Calu3 (cell line): Measurements from ENCODE around the gene ROBO4. TPM values are rescaled to one million over a fixed set of nuclear protein-coding genes. Genes with fewer than 3 reads are reported as not detected.

Experiments
- BruUV-seq: library from RNA; stranded (reverse); fragments of 400-500 nt; replicated peaks from 2 replicates; lab custom pipeline; 2021; lab: Mats Ljungman, UMichigan
- CTCF ChIA-PET: fragments of 300-600 bp; sonication (Branson Sonifier 250); formaldehyde crosslinking; loops from one replicate; lab custom pipeline; 2022; ENCODE audit warnings: antibody characterized with exemption; lab: Charles Lee
- DNase-seq: peaks from one replicate; pipeline ENCODE4 v3.0.0; 2022
- H3K27ac Mint-ChIP-seq: one replicate; pipeline ENCODE4 v1.8.0; 2022; ENCODE audit warnings: mixed read lengths; ENCODE audit not compliant: unreplicated experiment
- H3K27me3 Mint-ChIP-seq: one replicate; pipeline ENCODE4 v1.8.0; 2022; ENCODE audit warnings: mixed read lengths; ENCODE audit not compliant: unreplicated experiment
- H3K36me3 Mint-ChIP-seq: one replicate; pipeline ENCODE4 v1.8.0; 2022; ENCODE audit warnings: mild to moderate bottlenecking, moderate library complexity, mixed read lengths; ENCODE audit not compliant: insufficient read depth, unreplicated experiment
- H3K4me1 Mint-ChIP-seq: one replicate; pipeline ENCODE4 v1.8.0; 2022; ENCODE audit warnings: mild to moderate bottlenecking, low read depth, mixed read lengths; ENCODE audit not compliant: unreplicated experiment
- H3K4me3 Mint-ChIP-seq: one replicate; pipeline ENCODE4 v1.8.0; 2022; ENCODE audit warnings: mild to moderate bottlenecking, low read depth, moderate library complexity, mixed read lengths; ENCODE audit not compliant: unreplicated experiment
- H3K9me3 Mint-ChIP-seq: one replicate; pipeline ENCODE4 v1.8.0; 2022; ENCODE audit warnings: low read depth, mixed read lengths; ENCODE audit not compliant: unreplicated experiment
- intact Hi-C: fragments of 100-400 bp; cut with micrococcal nuclease; formaldehyde crosslinking; loops from one replicate; pipeline ENCODE4 v1.10.0; 2022; ENCODE audit not compliant: unreplicated experiment
- total RNA-seq: library from RNA; stranded (reverse); gene quantifications from 2 replicates; pipeline ENCODE4 v1.2.3, GENCODE V29; 2022
- TF ChIP-seq, protein P1 (sequence below): fragments of 200-600 bp; IDR thresholded peaks from one replicate; pipeline ENCODE4 v1.8.0; 2022; ENCODE audit warnings: antibody characterized with exemption; ENCODE audit not compliant: unreplicated experiment

ROBO4 gene
- total RNA-seq, 1 experiment from 2014 or later: not detected

DNA sequence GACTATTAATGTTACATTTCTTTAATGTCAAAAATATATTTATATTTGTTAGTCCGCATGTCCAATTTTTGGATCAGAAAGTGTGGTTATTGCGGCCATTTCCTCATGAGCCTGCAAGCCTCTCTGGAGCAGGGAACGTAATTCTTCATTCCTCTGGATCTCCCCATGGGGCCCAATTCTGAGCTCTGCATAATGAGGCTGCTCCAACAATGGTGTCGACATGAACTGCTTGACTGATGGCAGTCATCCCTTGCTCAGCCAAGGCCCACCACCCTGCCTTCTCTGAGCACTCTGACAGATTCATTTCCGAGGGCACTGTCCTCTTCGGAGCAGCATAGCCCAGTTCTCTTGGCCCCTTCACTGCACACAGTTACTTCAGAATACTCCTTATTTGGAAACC, 41.3 kb upstream of the ROBO4 start:
- Mint-ChIP-seq H3K4me1 (no peaks in the 10 kb centered on the region), H3K36me3 (no peaks in the 10 kb centered on the region), H3K27ac (no peak overlapping the region), H3K9me3 (no peaks in the 10 kb centered on the region), H3K4me3 (no peak overlapping the region), H3K27me3 (peaks cover 35% of the 10 kb centered on the region)
- CTCF ChIA-PET: no interaction called here
- DNase-seq: no peak
- TF ChIP-seq, protein P1, sequence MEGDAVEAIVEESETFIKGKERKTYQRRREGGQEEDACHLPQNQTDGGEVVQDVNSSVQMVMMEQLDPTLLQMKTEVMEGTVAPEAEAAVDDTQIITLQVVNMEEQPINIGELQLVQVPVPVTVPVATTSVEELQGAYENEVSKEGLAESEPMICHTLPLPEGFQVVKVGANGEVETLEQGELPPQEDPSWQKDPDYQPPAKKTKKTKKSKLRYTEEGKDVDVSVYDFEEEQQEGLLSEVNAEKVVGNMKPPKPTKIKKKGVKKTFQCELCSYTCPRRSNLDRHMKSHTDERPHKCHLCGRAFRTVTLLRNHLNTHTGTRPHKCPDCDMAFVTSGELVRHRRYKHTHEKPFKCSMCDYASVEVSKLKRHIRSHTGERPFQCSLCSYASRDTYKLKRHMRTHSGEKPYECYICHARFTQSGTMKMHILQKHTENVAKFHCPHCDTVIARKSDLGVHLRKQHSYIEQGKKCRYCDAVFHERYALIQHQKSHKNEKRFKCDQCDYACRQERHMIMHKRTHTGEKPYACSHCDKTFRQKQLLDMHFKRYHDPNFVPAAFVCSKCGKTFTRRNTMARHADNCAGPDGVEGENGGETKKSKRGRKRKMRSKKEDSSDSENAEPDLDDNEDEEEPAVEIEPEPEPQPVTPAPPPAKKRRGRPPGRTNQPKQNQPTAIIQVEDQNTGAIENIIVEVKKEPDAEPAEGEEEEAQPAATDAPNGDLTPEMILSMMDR: no peak
- no TSS peak for BruUV-seq
- intact Hi-C loops: no loop called here

DNA sequence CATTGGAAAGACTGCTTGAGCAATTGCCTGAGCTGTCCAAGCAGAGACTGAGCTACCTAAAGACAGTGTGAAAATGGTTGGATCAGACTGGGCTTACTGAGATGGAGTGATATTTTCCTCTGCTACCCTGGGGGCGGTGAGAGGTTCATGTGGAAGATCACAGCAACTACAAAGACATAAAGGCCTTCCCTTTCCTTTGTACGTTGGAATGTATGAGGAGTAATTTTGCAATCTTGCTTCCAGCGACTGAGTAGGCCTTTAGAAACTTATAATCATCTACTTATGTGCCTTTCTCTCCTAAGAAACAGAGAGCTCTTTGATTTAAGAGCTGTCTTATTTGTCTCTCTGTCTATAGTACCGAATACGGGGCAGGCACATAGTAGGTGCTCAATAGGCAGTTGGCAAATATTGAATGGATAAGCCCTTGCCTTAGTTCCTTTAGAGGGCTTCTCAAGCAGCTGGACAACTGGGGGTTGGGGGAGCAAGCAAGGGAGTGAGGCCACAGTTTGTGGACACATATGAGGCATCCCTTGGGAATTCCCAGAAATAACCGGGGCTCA, 40.6 kb upstream of the ROBO4 start:
- no peaks in the 10 kb centered on the region for H3K9me3 Mint-ChIP-seq
- intact Hi-C loops: no loop called here
- peaks cover 28% of the 10 kb centered on the region for H3K27me3 Mint-ChIP-seq
- no peak overlapping the region for H3K4me3 Mint-ChIP-seq
- H3K36me3 Mint-ChIP-seq: no peaks in the 10 kb centered on the region
- H3K27ac Mint-ChIP-seq: no peak overlapping the region
- TF ChIP-seq, protein P1: no peak
- DNase-seq: no peak
- no TSS peak for BruUV-seq
- CTCF ChIA-PET: no interaction called here
- no peaks in the 10 kb centered on the region for H3K4me1 Mint-ChIP-seq

DNA sequence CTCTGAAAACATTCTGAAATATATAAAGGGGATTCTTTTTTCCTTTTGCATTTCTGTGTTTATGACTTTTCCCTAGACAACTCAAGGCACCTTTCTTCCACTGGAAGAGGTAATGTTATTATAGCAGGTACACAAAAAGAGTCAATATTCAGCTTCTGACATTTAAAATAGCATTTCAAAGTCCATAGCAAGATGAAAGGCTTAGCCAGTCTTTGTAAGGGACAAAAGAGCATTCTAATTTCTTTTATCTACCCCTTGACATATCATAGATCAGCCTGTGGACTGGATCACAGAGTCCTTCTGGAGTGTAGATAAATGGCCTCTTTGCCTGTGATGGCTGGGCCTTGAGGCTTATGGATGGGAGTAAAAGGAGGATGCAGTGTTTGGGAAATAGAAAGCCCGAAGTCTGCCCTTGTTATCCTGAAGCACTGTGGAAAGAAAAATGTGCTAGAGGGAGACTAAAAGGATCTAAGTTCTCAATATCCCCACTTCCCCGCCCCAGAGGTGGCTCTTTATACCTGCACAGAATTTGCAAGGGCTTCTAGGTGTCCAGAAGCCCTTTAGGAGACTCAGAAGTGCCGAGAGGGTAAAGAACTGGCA, 39.8 kb upstream of the ROBO4 start:
- H3K4me3 Mint-ChIP-seq: no peak overlapping the region
- CTCF ChIA-PET: no interaction called here
- TF ChIP-seq, protein P1: no peak
- no peaks in the 10 kb centered on the region for H3K4me1 Mint-ChIP-seq
- peaks cover 19% of the 10 kb centered on the region for H3K27me3 Mint-ChIP-seq
- intact Hi-C loops: no loop called here
- no peaks in the 10 kb centered on the region for H3K9me3 Mint-ChIP-seq
- H3K27ac Mint-ChIP-seq: no peak overlapping the region
- no TSS peak for BruUV-seq
- H3K36me3 Mint-ChIP-seq: no peaks in the 10 kb centered on the region
- no peak for DNase-seq

DNA sequence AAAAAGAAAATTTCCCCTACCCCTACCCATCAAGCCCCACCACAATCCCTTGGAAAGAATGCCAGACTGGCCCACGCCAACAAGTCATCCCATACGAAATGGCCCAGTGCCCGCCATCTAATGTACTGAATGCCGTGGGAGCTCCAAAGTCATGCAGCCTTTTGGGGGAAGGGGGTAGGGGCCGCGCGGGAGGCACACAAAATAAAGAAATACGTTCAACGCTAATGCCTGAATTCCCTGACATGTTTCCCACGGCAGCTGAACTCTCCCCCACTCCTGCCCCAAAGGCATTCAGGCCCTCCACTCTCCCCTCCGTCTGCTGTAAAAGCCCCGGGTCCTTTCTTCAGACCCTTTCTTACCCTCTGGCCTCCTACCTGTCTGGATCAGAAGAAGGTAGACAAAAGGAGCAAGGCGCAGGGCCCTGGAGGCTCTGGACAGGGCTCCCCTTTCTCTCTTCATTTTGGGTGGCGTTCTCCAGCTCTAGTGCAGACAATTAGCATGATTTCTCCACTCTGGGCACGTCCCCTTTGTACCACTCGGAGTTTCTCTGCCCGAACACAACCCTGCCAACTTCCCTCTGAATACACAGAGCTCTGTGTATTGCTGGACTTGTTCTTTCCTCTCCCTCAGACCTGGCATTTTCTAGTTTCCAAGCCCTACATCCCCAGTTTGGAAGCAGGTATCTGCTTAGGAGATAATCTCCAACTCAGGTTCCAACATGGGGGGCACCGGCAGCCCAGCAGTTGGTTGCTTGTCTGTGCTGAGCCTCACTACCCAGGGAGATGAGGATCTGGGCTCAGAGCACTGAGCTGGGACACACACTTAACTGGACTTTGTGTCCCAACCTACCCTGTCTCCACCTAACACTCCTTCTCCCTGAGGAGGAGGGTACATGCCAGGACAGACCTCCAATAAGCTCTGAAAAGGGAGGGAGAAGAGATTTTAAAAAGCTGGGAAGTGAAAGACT, 38.2 kb upstream of the ROBO4 start, which contains the start of gene HEPACAM:
Gene HEPACAM, minus strand, starts transcription at position 500 of the 967 bp plus-strand sequence. Its CDS starts 41 bp downstream, at position 459.
- Mint-ChIP-seq H3K4me3 (no peak within 1 kb of the TSS), H3K27ac (no peak within 1 kb of the TSS), H3K27me3 (peaks cover 14% of the 10 kb centered on the region), H3K4me1 (no peaks in the 10 kb centered on the region), H3K36me3 (no peaks in the 10 kb centered on the region), H3K9me3 (no peaks in the 10 kb centered on the region)
- TF ChIP-seq, protein P1: no peak
- no peak for DNase-seq
- intact Hi-C loops: no loop called here
- CTCF ChIA-PET: interaction anchor here (0.7 kb wide), 1 partner anchor 18 kb away, joined by 3 read pairs; no protein-coding TSS in a partner anchor
- BruUV-seq: no TSS peak
